Measurements from ENCODE around the gene TEDDM1.
"Not testable (repeated sequence)": the region's sequence is repeated elsewhere in the genome, so short reads cannot be mapped to it uniquely, and the experiment has no call there.

Gene TEDDM1

DNA sequence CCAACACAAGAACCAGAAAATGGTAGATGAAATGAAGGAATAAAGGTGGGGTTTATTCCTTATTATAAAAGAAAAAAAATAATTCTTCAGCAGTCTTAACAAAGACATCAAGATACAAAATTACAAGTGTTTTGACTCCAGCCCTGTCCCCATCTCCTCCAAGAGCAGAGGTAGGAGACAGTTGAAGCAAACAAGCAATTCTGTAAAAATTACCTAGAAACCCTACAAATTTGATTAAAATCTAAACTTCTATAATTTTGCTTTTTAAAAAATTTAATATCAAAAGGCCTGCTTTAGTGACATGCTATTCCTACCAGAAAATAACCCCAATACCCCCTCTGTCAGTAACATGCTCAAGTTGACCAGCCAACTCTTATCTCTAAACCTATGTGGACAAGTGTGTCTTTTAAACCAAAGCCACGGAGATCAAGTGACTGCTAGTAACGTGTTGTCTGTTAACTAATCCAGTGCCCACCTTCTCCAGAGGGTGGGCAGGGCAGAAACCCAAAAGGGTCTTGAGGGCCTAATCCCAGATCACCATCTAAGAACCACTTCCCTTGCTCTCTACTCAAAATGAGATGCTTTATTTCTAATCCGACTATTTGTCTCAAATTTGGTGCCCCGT lies 17.3 kb downstream of the TEDDM1 start:
- DNase-seq (ENCODE audit: low read depth) = no peak
- no peak overlapping the region for H3K4me3 ChIP-seq (replicated peaks; ENCODE audit: low read depth, low read length)
- TF ChIP-seq, protein P1, sequence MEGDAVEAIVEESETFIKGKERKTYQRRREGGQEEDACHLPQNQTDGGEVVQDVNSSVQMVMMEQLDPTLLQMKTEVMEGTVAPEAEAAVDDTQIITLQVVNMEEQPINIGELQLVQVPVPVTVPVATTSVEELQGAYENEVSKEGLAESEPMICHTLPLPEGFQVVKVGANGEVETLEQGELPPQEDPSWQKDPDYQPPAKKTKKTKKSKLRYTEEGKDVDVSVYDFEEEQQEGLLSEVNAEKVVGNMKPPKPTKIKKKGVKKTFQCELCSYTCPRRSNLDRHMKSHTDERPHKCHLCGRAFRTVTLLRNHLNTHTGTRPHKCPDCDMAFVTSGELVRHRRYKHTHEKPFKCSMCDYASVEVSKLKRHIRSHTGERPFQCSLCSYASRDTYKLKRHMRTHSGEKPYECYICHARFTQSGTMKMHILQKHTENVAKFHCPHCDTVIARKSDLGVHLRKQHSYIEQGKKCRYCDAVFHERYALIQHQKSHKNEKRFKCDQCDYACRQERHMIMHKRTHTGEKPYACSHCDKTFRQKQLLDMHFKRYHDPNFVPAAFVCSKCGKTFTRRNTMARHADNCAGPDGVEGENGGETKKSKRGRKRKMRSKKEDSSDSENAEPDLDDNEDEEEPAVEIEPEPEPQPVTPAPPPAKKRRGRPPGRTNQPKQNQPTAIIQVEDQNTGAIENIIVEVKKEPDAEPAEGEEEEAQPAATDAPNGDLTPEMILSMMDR (IDR thresholded peaks at IDR 0.05; ENCODE audit: low read length, missing control alignments) = no peak

GRCh38 chr1:182381962-182382819 lies 18.3 kb downstream of the TEDDM1 start:
- TF ChIP-seq, protein P1 (IDR thresholded peaks at IDR 0.05; ENCODE audit: low read length, missing control alignments) = no peak
- no peak for DNase-seq (ENCODE audit: low read depth)
- H3K4me3 ChIP-seq (replicated peaks; ENCODE audit: low read depth, low read length) = no peak overlapping the region

- TF ChIP-seq, protein P1 (IDR thresholded peaks at IDR 0.05; ENCODE audit: low read length, missing control alignments) = no peak
- no peak overlapping the region for H3K4me3 ChIP-seq (replicated peaks; ENCODE audit: low read depth, low read length)
- no peak for DNase-seq (ENCODE audit: low read depth)
These were observed 20.3 kb downstream of the TEDDM1 start for GRCh38 chr1:182380199-182380598.

- H3K4me3 ChIP-seq (replicated peaks; ENCODE audit: low read depth, low read length); DNase-seq (ENCODE audit: low read depth): not testable (repeated sequence)
These were observed 20.7 kb downstream of the TEDDM1 start for GRCh38 chr1:182379781-182380180.

GRCh38 chr1:182376936-182377574 lies 23.4 kb downstream of the TEDDM1 start:
- DNase-seq (ENCODE audit: low read depth) = no peak
- TF ChIP-seq, protein P1 (IDR thresholded peaks at IDR 0.05; ENCODE audit: low read length, missing control alignments) = no peak
- H3K4me3 ChIP-seq (replicated peaks; ENCODE audit: low read depth, low read length) = no peak overlapping the region

- no peak overlapping the region for H3K4me3 ChIP-seq (replicated peaks; ENCODE audit: low read depth, low read length)
- DNase-seq (ENCODE audit: low read depth) = no peak
- TF ChIP-seq, protein P1 (IDR thresholded peaks at IDR 0.05; ENCODE audit: low read length, missing control alignments) = no peak
These were observed 26.2 kb downstream of the TEDDM1 start for GRCh38 chr1:182374101-182374834.

- no peak overlapping the region for H3K4me3 ChIP-seq (replicated peaks; ENCODE audit: low read depth, low read length)
- DNase-seq (ENCODE audit: low read depth) = no peak
- TF ChIP-seq, protein P1 (IDR thresholded peaks at IDR 0.05; ENCODE audit: low read length, missing control alignments) = no peak
These were observed 29.9 kb downstream of the TEDDM1 start for GRCh38 chr1:182370532-182370931.

Measured in fibroblast of pulmonary artery (primary cell).